ENCODE results near the gene YOD1.

Gene YOD1

GRCh38 chr1:207019661-207020060 is 31.3 kb downstream of the YOD1 start:
- no peaks in the 10 kb centered on the region for H3K9me3 ChIP-seq (ENCODE audit: low read length)
- H3K4me3 ChIP-seq (ENCODE audit: low read depth, low read length, poor library complexity, severe bottlenecking) = no peak overlapping the region
- H4K20me1 ChIP-seq (ENCODE audit: insufficient read depth, low read length) = no peaks in the 10 kb centered on the region
- no peaks in the 10 kb centered on the region for H3K4me1 ChIP-seq (ENCODE audit: insufficient read depth, low read length, severe bottlenecking)
- no peak overlapping the region for H3K4me2 ChIP-seq (ENCODE audit: low read length)
- no peaks in the 10 kb centered on the region for H3K36me3 ChIP-seq (ENCODE audit: insufficient read depth, low read length)
- no peaks in the 10 kb centered on the region for H3K27me3 ChIP-seq (ENCODE audit: insufficient read depth, low read length)
- H3K9ac ChIP-seq (ENCODE audit: low read length) = no peak overlapping the region
- no peak overlapping the region for H2AFZ ChIP-seq (ENCODE audit: low read length)
- no peaks in the 10 kb centered on the region for H3K9me2 ChIP-seq (ENCODE audit: low read depth, low read length)
- no peak for TF ChIP-seq EZH2 (IDR thresholded peaks at IDR 0.05; ENCODE audit: borderline replicate concordance, low read length)
- no peak for TF ChIP-seq CTCF (IDR thresholded peaks at IDR 0.05; ENCODE audit: low read length)
- H3F3A ChIP-seq (ENCODE audit: insufficient read depth, low read length) = no peaks in the 10 kb centered on the region
- no peak overlapping the region for H3K27ac ChIP-seq (ENCODE audit: low read depth, low read length, poor library complexity, severe bottlenecking)
- H3K79me2 ChIP-seq (ENCODE audit: insufficient read depth, low read length) = no peaks in the 10 kb centered on the region

DNA sequence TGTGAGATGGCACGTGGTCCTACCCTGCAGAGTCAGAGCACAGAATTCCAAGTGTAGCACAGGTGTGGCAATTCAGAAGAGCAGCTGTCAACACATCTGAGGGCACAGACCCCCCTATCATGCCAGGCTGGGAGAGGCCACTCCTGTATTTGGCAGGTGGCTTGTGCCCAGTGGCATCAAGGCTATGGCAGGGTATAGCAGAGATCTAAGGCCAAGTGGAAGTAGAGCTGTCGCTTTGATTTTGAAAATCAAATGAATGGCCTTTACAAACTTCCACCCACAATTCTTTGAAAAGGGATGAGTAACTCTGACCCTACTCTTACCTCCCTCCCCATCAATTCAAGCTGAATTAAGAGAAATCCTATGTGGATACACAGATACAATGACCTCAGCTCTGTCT is 31.8 kb downstream of the YOD1 start:
- Histone ChIP-seq H4K20me1 (ENCODE audit: insufficient read depth, low read length) (no peaks in the 10 kb centered on the region), H3K4me1 (ENCODE audit: insufficient read depth, low read length, severe bottlenecking) (no peaks in the 10 kb centered on the region), H3K9me3 (ENCODE audit: low read length) (no peaks in the 10 kb centered on the region), H3K9ac (ENCODE audit: low read length) (no peak overlapping the region), H3K27ac (ENCODE audit: low read depth, low read length, poor library complexity, severe bottlenecking) (no peak overlapping the region), H3F3A (ENCODE audit: insufficient read depth, low read length) (no peaks in the 10 kb centered on the region), H3K36me3 (ENCODE audit: insufficient read depth, low read length) (no peaks in the 10 kb centered on the region), H2AFZ (ENCODE audit: low read length) (no peak overlapping the region), H3K4me2 (ENCODE audit: low read length) (no peak overlapping the region), H3K79me2 (ENCODE audit: insufficient read depth, low read length) (no peaks in the 10 kb centered on the region), H3K4me3 (ENCODE audit: low read depth, low read length, poor library complexity, severe bottlenecking) (no peak overlapping the region), H3K27me3 (ENCODE audit: insufficient read depth, low read length) (no peaks in the 10 kb centered on the region), H3K9me2 (ENCODE audit: low read depth, low read length) (no peaks in the 10 kb centered on the region)
- TF ChIP-seq EZH2 (IDR thresholded peaks at IDR 0.05; ENCODE audit: borderline replicate concordance, low read length) = no peak
- no peak for TF ChIP-seq CTCF (IDR thresholded peaks at IDR 0.05; ENCODE audit: low read length)

DNA sequence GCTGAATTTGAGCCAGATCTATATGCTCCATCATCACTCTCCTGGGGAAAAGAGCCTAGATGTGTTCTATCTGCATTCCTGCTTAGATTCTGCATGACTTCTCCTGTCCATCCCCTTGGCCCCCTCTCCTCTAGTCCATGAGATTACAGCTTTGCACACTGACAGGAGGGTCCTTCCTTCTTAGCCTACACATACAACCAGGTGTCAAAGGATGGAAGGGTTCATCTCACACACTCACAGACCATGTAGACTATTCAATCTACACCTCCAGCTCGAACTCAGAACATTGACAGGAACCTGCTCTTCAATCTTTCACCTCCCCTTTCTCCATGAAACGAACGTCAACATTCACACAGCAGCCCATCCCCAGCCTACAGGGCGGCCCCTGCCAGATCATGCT is 32.3 kb downstream of the YOD1 start:
- Histone ChIP-seq H3K36me3 (ENCODE audit: insufficient read depth, low read length) (no peaks in the 10 kb centered on the region), H3K9me2 (ENCODE audit: low read depth, low read length) (no peaks in the 10 kb centered on the region), H3K9ac (ENCODE audit: low read length) (no peak overlapping the region), H3K79me2 (ENCODE audit: insufficient read depth, low read length) (no peaks in the 10 kb centered on the region), H3K4me2 (ENCODE audit: low read length) (no peak overlapping the region), H3K4me3 (ENCODE audit: low read depth, low read length, poor library complexity, severe bottlenecking) (no peak overlapping the region), H2AFZ (ENCODE audit: low read length) (no peak overlapping the region), H3K9me3 (ENCODE audit: low read length) (no peaks in the 10 kb centered on the region), H4K20me1 (ENCODE audit: insufficient read depth, low read length) (no peaks in the 10 kb centered on the region), H3K27me3 (ENCODE audit: insufficient read depth, low read length) (no peaks in the 10 kb centered on the region), H3K4me1 (ENCODE audit: insufficient read depth, low read length, severe bottlenecking) (no peaks in the 10 kb centered on the region), H3K27ac (ENCODE audit: low read depth, low read length, poor library complexity, severe bottlenecking) (no peak overlapping the region), H3F3A (ENCODE audit: insufficient read depth, low read length) (no peaks in the 10 kb centered on the region)
- TF ChIP-seq CTCF (IDR thresholded peaks at IDR 0.05; ENCODE audit: low read length) = no peak
- no peak for TF ChIP-seq EZH2 (IDR thresholded peaks at IDR 0.05; ENCODE audit: borderline replicate concordance, low read length)
